GM21390 (cell line): ENCODE data around the gene MCU.
"Not testable (repeated sequence)": the region's sequence is repeated elsewhere in the genome, so short reads cannot be mapped to it uniquely, and the experiment has no call there.

Source experiments
- ATAC-seq: cut with Tn5 transposase; IDR thresholded peaks from one replicate; pipeline ENCODE4 v1.9.1; 2021; ENCODE audit not compliant: unreplicated experiment

MCU gene

GRCh38 chr10:72686430-72686829, 5.5 kb upstream of the MCU start:
- ATAC-seq = not testable (repeated sequence)

- no peak for ATAC-seq
These were observed 4.9 kb upstream of the MCU start for GRCh38 chr10:72687035-72687434.

- no peak for ATAC-seq
These were observed 3.7 kb upstream of the MCU start for GRCh38 chr10:72688208-72688651.

GRCh38 chr10:72689660-72690059, 2.3 kb upstream of the MCU start:
- no peak for ATAC-seq

GRCh38 chr10:72690071-72690755, 1.7 kb upstream of the MCU start:
- no peak for ATAC-seq

GRCh38 chr10:72691470-72691862, 477 bp upstream of the MCU start:
- no peak for ATAC-seq

- no peak for ATAC-seq
These were observed 726 bp downstream of the MCU start for GRCh38 chr10:72692744-72692993.

- no peak for ATAC-seq
These were observed 1.2 kb downstream of the MCU start for GRCh38 chr10:72692994-72693781.

- ATAC-seq = no peak
These were observed 2.8 kb downstream of the MCU start for GRCh38 chr10:72694476-72695369.

- no peak for ATAC-seq
These were observed 3.6 kb downstream of the MCU start for GRCh38 chr10:72695496-72695895.

GRCh38 chr10:72697716-72698115, 5.8 kb downstream of the MCU start:
- ATAC-seq = no peak

- not testable (repeated sequence) for ATAC-seq
These were observed 10.5 kb downstream of the MCU start for GRCh38 chr10:72702465-72702864.

- ATAC-seq = no peak
These were observed 11.1 kb downstream of the MCU start for GRCh38 chr10:72702868-72703581.

- ATAC-seq = no peak
These were observed 12.2 kb downstream of the MCU start for GRCh38 chr10:72704117-72704516.

- no peak for ATAC-seq
These were observed 17.1 kb downstream of the MCU start for GRCh38 chr10:72709041-72709440.

GRCh38 chr10:72712136-72712535, 20.2 kb downstream of the MCU start:
- ATAC-seq = no peak

- no peak for ATAC-seq
These were observed 28.1 kb downstream of the MCU start for GRCh38 chr10:72719941-72720592.

- no peak for ATAC-seq
These were observed 29.1 kb downstream of the MCU start for GRCh38 chr10:72720814-72721660.

GRCh38 chr10:72727130-72727529, 35.2 kb downstream of the MCU start:
- no peak for ATAC-seq

- ATAC-seq = no peak
These were observed 36.5 kb downstream of the MCU start for GRCh38 chr10:72728462-72728861.
